Measurements from ENCODE around the gene CNOT4.
"Not testable (repeated sequence)": the region's sequence is repeated elsewhere in the genome, so short reads cannot be mapped to it uniquely, and the experiment has no call there.

Gene CNOT4

GRCh38 chr7:135359615-135360014 is 150.3 kb downstream of the CNOT4 start:
- DNase-seq: no peak

DNA sequence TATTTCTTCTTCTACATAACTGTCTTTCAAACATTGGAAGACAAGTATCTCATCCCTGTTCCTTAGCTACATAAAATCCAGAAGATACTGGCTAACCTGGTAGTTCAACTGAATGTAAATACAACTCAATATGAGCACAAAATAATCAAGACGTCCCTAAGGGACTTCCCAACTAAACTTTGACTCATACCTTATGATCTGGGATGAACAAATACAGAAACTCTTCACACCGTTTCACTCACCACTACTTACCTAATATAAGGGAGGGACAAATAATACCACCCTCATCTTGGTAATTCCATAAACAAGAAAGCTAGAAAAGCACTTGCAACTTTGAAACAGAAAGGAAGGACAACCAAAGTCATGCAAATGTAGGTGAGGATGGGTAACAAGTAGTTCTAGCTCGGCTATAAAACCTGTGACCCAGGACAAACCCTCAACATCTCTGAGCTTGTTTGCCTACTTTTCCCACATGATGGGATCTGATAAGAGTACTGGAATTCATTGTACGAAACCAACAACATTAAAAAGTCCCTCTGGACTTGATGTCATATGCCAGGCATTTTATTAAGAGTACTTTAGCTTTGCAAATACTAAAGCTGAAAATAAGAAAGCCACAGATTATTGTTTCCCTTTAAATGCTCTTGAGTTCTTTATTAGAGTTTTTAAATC is 154.4 kb downstream of the CNOT4 start:
- no peak for DNase-seq

DNA sequence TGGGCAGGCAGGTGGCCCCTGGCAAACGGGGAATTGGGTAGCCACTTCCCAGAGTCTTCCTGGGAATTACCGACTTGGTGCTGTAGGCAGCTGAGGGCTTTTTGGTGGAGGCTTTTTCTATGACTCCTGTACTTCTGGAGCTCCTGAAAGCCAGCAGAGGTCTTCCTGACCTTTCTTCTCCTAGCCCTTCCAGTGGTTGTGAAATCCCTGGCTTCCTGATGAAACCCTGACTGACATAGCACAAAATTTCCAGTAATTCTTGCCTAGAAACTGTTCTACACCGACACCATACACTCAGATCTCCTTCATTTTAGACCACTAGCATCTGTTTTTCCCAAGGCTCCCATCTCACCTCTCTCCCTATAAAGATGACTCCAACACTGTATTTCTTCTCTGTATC is 156.1 kb downstream of the CNOT4 start:
- no peak for DNase-seq

DNA sequence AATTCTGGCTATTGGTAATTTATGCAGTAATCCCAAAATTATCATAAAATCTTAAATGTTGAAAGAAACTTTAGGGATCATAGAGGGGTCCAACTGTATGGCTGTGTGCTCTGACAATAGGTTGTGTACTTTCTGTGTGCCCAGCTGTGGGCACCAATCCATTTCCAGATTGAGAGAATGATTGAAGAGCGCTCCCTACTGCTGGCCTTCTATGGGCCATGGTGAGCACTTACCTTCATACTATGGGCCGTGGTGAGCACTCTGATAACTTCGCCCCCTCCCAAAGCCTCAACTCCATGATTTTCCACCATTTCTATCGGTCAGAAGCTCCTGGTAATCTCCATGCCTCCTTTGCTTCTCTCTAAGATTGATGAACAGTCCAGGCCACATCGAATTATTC is 157.6 kb downstream of the CNOT4 start:
- DNase-seq: no peak

DNA sequence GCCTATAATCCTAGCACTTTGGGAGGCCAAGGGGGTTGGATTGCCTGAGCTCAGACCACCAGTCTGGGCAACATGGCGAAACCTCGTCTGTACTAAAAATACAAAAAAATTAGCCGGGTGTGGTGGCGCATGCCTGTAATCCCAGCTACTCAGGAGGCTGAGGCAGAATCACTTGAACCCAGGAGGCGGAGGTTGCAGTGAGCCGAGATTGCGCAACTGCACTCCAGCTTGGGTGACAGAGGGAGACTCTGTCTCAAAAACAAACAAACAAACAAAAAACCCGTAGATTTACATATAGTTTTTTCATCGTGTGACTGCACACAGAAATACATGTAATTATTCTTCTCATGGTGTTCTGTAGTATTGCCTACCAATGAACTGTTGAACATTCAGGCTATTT is 158.8 kb downstream of the CNOT4 start:
- not testable (repeated sequence) for DNase-seq

DNA sequence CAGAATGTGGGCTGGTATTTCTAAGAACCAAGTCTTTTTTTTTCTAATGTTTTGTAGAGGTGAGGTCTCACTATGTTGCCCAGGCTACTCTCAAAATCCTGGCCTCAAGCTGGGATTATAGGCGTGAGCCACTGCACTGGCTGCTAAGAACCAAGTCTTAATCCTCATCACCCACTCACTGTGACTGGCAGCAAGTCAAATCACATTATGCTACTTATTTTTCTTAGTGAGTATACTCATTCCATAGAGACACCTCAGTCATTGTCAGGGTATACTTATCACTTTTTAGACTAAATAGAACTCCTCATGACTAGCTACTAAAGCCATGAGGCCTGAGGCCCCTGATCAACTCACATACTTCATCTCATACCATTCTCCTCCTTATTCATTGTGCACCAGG is 160.2 kb downstream of the CNOT4 start:
- no peak for DNase-seq

DNA sequence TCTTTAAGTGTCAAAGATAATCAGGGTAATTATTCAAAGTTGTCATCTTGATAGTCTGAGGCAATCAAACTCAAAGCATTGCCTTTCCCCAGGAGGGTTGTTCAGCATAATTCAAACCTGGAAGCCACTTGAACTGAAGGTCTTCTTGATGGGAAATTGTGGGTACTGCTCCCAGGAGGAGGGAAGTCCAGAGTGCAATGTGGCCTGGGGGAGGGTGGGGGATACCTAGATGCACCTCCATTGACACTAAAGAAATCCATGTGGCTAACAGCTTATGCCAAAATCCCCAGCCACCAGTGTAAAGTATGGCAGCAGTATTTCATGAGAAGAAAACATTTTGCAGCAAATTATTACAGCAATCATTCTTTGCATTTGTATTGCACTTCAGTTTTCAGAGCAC is 161.4 kb downstream of the CNOT4 start:
- no peak for DNase-seq

GRCh38 chr7:135343361-135343760 is 166.5 kb downstream of the CNOT4 start:
- DNase-seq: no peak

- no peak for DNase-seq
These were observed 167.0 kb downstream of the CNOT4 start for GRCh38 chr7:135342887-135343286.

GRCh38 chr7:135341049-135341448 is 168.9 kb downstream of the CNOT4 start:
- DNase-seq: no peak

GRCh38 chr7:135337977-135338550 is 171.8 kb downstream of the CNOT4 start:
- no peak for DNase-seq

DNA sequence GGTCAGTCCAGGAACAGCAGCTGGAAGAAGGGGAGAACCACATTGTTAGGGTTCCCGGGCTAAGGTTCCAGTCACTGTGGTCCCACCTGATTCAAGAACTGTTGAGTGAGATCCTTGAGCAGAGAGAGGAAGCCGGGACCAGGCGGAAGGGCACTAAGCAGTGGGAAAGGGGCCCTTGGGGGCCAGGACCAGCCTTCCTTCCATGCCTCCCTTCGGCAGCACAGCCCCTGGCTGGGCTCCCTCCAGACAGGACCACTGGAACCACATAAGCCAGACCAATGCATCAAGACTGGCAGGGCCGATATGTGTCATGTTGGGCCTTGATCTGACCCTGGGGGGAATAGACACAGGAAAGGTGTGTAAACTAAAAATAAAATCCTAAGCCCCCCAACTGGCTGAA is 172.4 kb downstream of the CNOT4 start:
- DNase-seq: no peak

DNA sequence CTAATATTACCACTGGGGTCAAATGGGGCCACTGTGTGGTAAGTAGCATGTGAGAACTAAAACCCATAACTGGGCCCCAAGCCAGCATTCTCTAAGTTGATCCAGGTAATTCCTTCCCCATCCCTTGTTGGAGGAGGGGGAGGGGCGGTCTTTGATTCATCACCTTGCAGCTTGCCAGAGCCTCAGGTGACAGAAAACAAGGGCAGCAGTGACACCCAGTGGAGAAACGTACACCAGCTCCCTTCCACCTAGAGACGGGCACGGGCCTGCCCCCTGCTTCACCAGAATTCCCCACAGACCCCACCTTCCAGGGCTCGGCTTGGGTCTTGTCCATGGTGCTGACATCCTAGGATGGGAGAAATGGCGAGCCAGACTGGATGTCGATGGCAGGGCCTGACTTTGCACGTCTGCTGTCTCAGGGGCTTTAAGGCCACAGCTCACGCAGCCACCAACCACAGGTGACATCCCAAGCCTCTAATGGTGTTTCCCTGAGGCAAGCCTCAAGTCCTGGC is 174.2 kb downstream of the CNOT4 start:
- peak; percentile 47 to 65 for DNase-seq

GRCh38 chr7:135334830-135335543 is 174.9 kb downstream of the CNOT4 start:
- DNase-seq: no peak

DNA sequence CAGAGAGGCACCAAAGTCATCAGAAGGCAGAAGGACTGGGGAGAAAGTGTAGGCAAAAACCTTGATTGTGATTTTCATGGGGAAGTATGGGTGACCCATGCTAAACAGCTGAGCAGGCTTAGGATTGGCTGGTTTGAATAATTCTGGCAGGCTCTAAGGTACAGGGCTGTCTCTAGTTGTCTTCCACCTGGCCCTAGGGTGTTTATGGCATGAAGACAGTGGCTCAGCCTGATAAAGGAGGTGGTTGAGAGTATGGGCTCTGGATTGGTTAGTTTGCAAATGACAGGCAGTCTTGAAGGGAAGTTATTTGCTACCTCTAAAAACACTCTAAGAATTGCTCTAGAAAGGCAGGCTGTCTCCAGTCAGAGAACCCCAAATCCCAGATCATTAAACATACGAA is 176.0 kb downstream of the CNOT4 start:
- no peak for DNase-seq

GRCh38 chr7:135333200-135333599 is 176.7 kb downstream of the CNOT4 start:
- DNase-seq: no peak

GRCh38 chr7:135330088-135330487 is 179.8 kb downstream of the CNOT4 start:
- DNase-seq: no peak

GRCh38 chr7:135328526-135328925 is 181.4 kb downstream of the CNOT4 start:
- DNase-seq: no peak

DNA sequence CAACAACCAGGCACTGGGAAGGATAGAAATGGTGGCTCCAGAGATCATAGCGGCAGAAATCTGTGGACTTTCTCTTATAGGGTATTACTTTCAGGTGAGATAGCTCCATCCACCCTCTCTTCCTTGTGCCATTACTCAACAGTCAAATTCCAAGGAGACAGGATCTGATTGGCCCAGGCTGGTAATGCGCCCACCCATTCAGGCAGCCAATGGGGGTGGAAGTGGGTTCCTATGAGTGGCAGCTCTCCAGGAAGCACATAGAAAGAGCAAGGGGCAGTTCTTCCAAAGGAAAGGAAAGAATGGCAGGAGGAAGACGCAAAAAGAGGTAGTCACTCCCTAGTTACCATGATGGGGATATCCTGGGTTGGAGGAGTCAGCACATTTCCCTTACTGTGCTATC is 181.8 kb downstream of the CNOT4 start:
- DNase-seq: no peak

DNA sequence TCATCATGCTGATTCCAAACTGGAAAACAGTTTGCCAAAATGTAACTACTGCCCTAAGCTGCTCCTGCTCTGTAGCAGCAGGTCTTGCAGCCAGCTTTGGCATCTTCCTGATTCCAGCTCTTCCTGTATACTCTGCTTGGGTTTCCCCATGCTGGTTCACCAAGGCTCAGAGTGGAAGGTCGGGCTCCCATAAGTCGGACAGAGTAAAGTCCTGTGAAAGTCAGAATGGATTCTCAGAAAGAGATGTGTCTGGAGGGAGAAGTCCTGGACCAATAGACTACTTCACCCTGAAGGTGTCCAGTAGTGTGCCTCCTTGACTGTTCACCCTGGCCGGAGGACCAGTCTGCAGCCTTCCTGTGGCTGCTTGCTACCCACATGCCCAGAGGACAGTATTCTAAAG is 182.4 kb downstream of the CNOT4 start:
- DNase-seq: no peak

GRCh38 chr7:135326636-135327280 is 183.1 kb downstream of the CNOT4 start:
- DNase-seq: no peak

DNA sequence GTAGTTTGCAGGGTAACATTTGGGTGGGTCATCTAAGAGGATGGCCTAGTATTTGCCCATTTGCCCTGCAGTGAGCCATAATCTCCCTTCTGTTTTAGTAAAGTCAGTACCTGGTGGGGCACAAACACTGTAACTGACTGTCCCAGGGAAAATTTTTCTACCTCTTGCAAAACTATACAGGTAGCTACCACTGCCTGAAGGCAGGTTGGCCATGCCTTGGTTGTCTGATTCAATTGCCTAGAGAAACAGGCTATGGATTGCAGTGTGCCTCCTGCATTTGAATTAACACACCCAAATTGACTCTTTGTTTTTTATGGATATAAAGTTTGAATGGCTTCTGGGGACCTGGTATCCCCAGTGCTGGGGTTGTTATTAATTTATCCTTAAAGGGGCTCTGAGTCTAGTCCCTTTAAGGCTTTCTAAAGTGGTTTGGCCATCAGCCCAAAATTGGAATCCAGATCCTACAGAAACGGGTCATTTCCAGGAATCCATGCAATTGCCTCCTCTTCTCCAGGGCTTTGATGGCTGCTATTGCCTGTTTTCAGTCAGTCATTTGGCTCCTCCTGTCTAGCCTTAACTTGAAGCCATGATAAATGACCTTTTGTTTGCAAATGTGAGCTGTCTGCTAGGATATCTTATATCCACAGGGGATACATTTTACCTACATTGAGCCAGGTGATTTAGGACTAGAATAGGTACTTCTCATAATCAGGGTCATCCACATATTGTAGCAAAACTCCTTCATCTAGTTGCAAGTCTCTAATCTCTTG is 187.1 kb downstream of the CNOT4 start:
- no peak for DNase-seq

GRCh38 chr7:135321556-135321955 is 188.3 kb downstream of the CNOT4 start:
- no peak for DNase-seq

Measured in activated T-cell treated with anti-CD3 and anti-CD28 coated beads, Interleukin-2, amount 50 U/mL, for 48 hours (primary cell).